HepG2 (cell line): ENCODE data around the gene PAMR1. TPM values are rescaled to one million over a fixed set of nuclear protein-coding genes. Genes with fewer than 3 reads are reported as not detected.

Source experiments
- ATAC-seq: fragments of 200-7000 bp; cut with Tn5 transposase; 3 replicates; pipeline ENCODE4 v1.9.1; 2020; ENCODE audit warnings: mild to moderate bottlenecking, moderate library complexity
- BruUV-seq: library from RNA; stranded (reverse); fragments of 400-500 nt; replicated peaks from 2 replicates; lab custom pipeline; 2021; lab: Mats Ljungman, UMichigan
- CTCF ChIA-PET: fragments of 300-600 bp; formaldehyde crosslinking; extraction: SDS; loops from one replicate; lab custom pipeline; 2021; ENCODE audit warnings: low total read pairs, inconsistent platforms, low intra/inter-chr PET ratio; lab: Yijun Ruan, JAX
- POLR2A ChIA-PET: fragments of 350-600 bp; sonication (Branson Sonifier 250); formaldehyde crosslinking; loops from one replicate; lab custom pipeline; 2020; ENCODE audit warnings: antibody characterized with exemption, inconsistent platforms; lab: Yijun Ruan, JAX
- DNase-seq: peaks from one replicate; pipeline ENCODE4 v3.0.0-alpha.2; 2015; ENCODE audit warnings: low spot score
- FAIRE-seq: peaks from 3 replicates; lab custom pipeline; 2011; peaks lifted over from hg19 to GRCh38; lab: Jason Lieb, UNC
- H2AFZ ChIP-seq: one replicate; pipeline ENCODE4 v1.6.1; 2011; ENCODE audit warnings: low read length, inconsistent platforms
- H3K27ac ChIP-seq: fragments of 300-600 bp; 3 replicates; pipeline ENCODE4 v1.8.0; 2011; ENCODE audit warnings: mixed run types, mild to moderate bottlenecking, mixed read lengths, low read length, inconsistent platforms; ENCODE audit not compliant: insufficient read depth; ENCODE audit errors: extremely low read length
- H3K27me3 ChIP-seq, 2 experiments: fragments of 200-600 bp in 1 of 2; 2 replicates in 1 of 2; 3 replicates in 1 of 2; pipeline versions ENCODE4 v1.6.0 to v1.8.0; 2011; ENCODE audit warnings: low read length in 2 of 2, mild to moderate bottlenecking in 2 of 2, moderate library complexity in 2 of 2, inconsistent platforms in 1 of 2; ENCODE audit not compliant: insufficient read depth in 2 of 2, control insufficient read depth in 1 of 2
- H3K36me3 ChIP-seq, 2 experiments: fragments of 200-600 bp in 1 of 2; replicated peaks in 1 of 2; 2 replicates in 1 of 2; 3 replicates in 1 of 2; pipeline versions ENCODE4 v1.5.1 to v1.8.0; 2011; ENCODE audit warnings: low read length in 2 of 2, inconsistent platforms in 1 of 2; ENCODE audit not compliant: insufficient read depth in 2 of 2, control insufficient read depth in 1 of 2
- H3K4me1 ChIP-seq: 2 replicates; pipeline ENCODE4 v1.5.1; 2012; ENCODE audit warnings: low read length, inconsistent platforms; ENCODE audit not compliant: insufficient read depth
- H3K4me2 ChIP-seq: 2 replicates; pipeline ENCODE4 v1.6.0; 2011; ENCODE audit warnings: low read depth, low read length, inconsistent platforms
- H3K4me3 ChIP-seq, 3 experiments: fragments of 200-600 bp in 1 of 3; sonication (generic), shearing (Covaris generic) in 1 of 3; replicated peaks in 1 of 3; 2 replicates each; pipeline ENCODE4 v1.5.1; 2011 to 2016; ENCODE audit warnings: low read length in 3 of 3, inconsistent platforms in 2 of 3, low read depth in 2 of 3, mild to moderate bottlenecking in 2 of 3, control low read depth in 1 of 3, mixed read lengths in 1 of 3; ENCODE audit not compliant: insufficient read depth in 1 of 3
- H3K79me2 ChIP-seq: one replicate; pipeline ENCODE4 v1.6.1; 2011; ENCODE audit warnings: low read length, inconsistent platforms; ENCODE audit not compliant: insufficient read depth
- H3K9ac ChIP-seq: 2 replicates; pipeline ENCODE4 v1.6.0; 2011; ENCODE audit warnings: mild to moderate bottlenecking, low read depth, low read length, inconsistent platforms; ENCODE audit not compliant: insufficient read depth
- H3K9me3 ChIP-seq: 2 replicates; pipeline ENCODE4 v1.5.1; 2012; ENCODE audit warnings: mild to moderate bottlenecking, low read length
- H4K20me1 ChIP-seq: 2 replicates; pipeline ENCODE4 v1.6.0; 2011; ENCODE audit warnings: inconsistent platforms, mild to moderate bottlenecking, low read length, moderate library complexity; ENCODE audit not compliant: insufficient read depth
- CSRNP1 ChIP-seq: sonication (generic); formaldehyde crosslinking; IDR thresholded peaks from 2 replicates; pipeline ENCODE4 v1.8.1; 2023; ENCODE audit warnings: mild to moderate bottlenecking, missing genetic modification reagents
- HOXA3 ChIP-seq: sonication (generic); formaldehyde crosslinking; IDR thresholded peaks from 2 replicates; pipeline ENCODE4 v1.5.0; 2020; ENCODE audit warnings: missing genetic modification reagents
- HOXD1 ChIP-seq: sonication (generic); formaldehyde crosslinking; IDR thresholded peaks from 2 replicates; pipeline ENCODE4 v1.5.0; 2020; ENCODE audit warnings: missing genetic modification reagents
- IKZF4 ChIP-seq: sonication (generic); formaldehyde crosslinking; IDR thresholded peaks from 2 replicates; pipeline ENCODE4 v1.5.1; 2020; ENCODE audit warnings: borderline replicate concordance, mild to moderate bottlenecking, low read depth, missing genetic modification reagents; ENCODE audit errors: not compliant biosample characterization
- ISX ChIP-seq: sonication (generic); formaldehyde crosslinking; conservative IDR thresholded peaks from 2 replicates; pipeline ENCODE4 v1.5.0; 2020; ENCODE audit warnings: missing genetic modification reagents
- MEF2D ChIP-seq: sonication (generic); formaldehyde crosslinking; IDR thresholded peaks from 2 replicates; pipeline ENCODE4 v1.5.1; 2020; ENCODE audit warnings: mild to moderate bottlenecking, missing genetic modification reagents
- PHF21A ChIP-seq: sonication (generic); formaldehyde crosslinking; IDR thresholded peaks from 2 replicates; pipeline ENCODE4 v1.5.0; 2020; ENCODE audit warnings: mild to moderate bottlenecking, missing genetic modification reagents
- SPEN ChIP-seq: sonication (generic); formaldehyde crosslinking; IDR thresholded peaks from 2 replicates; pipeline ENCODE4 v1.5.1; 2020; ENCODE audit warnings: low read depth, mild to moderate bottlenecking, missing genetic modification reagents
- ZBTB1 ChIP-seq: sonication (generic); formaldehyde crosslinking; IDR thresholded peaks from 2 replicates; pipeline ENCODE4 v1.4.0; 2020; ENCODE audit warnings: missing genetic modification reagents, borderline replicate concordance
- ZBTB37 ChIP-seq: sonication (generic); formaldehyde crosslinking; IDR thresholded peaks from 2 replicates; pipeline ENCODE4 v1.4.0; 2020; ENCODE audit warnings: mild to moderate bottlenecking, missing genetic modification reagents
- ZNF136 ChIP-seq: sonication (generic); formaldehyde crosslinking; IDR thresholded peaks from 2 replicates; pipeline ENCODE4 v1.8.1; 2022; ENCODE audit warnings: low read depth, mild to moderate bottlenecking, moderate library complexity, missing genetic modification reagents
- ZNF138 ChIP-seq: sonication (generic); formaldehyde crosslinking; IDR thresholded peaks from 2 replicates; pipeline ENCODE4 v1.5.0; 2020; ENCODE audit warnings: mild to moderate bottlenecking, low read depth, missing genetic modification reagents
- ZNF343 ChIP-seq: sonication (generic); formaldehyde crosslinking; IDR thresholded peaks from 2 replicates; pipeline ENCODE4 v1.4.0; 2020; ENCODE audit warnings: mild to moderate bottlenecking, missing genetic modification reagents
- ZNF549 ChIP-seq: sonication (generic); formaldehyde crosslinking; IDR thresholded peaks from 2 replicates; pipeline ENCODE4 v1.5.0; 2020; ENCODE audit warnings: missing genetic modification reagents
- WGBS: methylation state at CpG from one replicate; pipeline ENCODE4 v1.1.6; 2017; ENCODE audit warnings: low lambda C conversion rate; 5-methylcytosine and 5-hydroxymethylcytosine counted together
- in situ Hi-C: cut with HindIII; loops from 2 replicates; pipeline ENCODE4 v1.10.0; 2017; ENCODE audit warnings: low pct_unique_long_range_greater_than_20kb; ENCODE audit not compliant: extremely low pct_ligation_motif_present
- intact Hi-C: fragments of 100-400 bp; cut with micrococcal nuclease; formaldehyde crosslinking; loops from one replicate; pipeline ENCODE4 v1.10.0; 2022; ENCODE audit not compliant: unreplicated experiment
- polyA plus RNA-seq, 8 experiments: library from polyadenylated mRNA; depleted of rRNA in 3 of 8; stranded (reverse) in 7 of 8; unstranded in 1 of 8; fragments of >200 nt; fragmentation: Illumina TruSeq in 4 of 8; extraction: Trizol in 4 of 8; gene quantifications; 2 replicates each; pipeline versions ENCODE4 v1.2.1 to v1.2.3, GENCODE V29; 2011 to 2016; ENCODE audit warnings: low read depth in 4 of 8, missing spikeins in 1 of 8, mixed read lengths in 1 of 8; ENCODE audit not compliant: insufficient read depth in 1 of 8
- total RNA-seq, 5 experiments: library from RNA; depleted of rRNA; stranded (reverse); fragments of >200 nt; fragmentation: Illumina TruSeq; extraction: Trizol; gene quantifications; 2 replicates each; pipeline ENCODE4 v1.2.3, GENCODE V29; 2016; ENCODE audit warnings: low read depth in 1 of 5
- TF ChIP-seq, protein P1 (sequence below): IDR thresholded peaks from 2 replicates; pipeline ENCODE4 v1.6.1; 2016; ENCODE audit warnings: missing biosample characterization, missing genetic modification reagents, low read depth

The PAMR1 gene
- total and polyA plus RNA-seq, 2 of the 13 experiments (the other 11 are each of a cell fraction or from before 2014, with no cell fraction given): not detected

GRCh38 chr11:35458846-35459245 is 66.6 kb downstream of the PAMR1 start:
- BruUV-seq: no TSS peak

More at GRCh38 chr11:35458846-35459245, 66.6 kb downstream of the PAMR1 start:
- Histone ChIP-seq H3K27me3 (0 out of 5 replicates have a peak, but pooled peaks cover 0 to 7% of the 10 kb centered on the region in 2 experiments), H4K20me1 (no peaks in the 10 kb centered on the region), H3K4me1 (no peaks in the 10 kb centered on the region), H2AFZ (no peak overlapping the region), H3K9me3 (no peaks in the 10 kb centered on the region), H3K27ac (no peak overlapping the region), H3K4me2 (no peak overlapping the region), H3K36me3 (no peaks in the 10 kb centered on the region), H3K9ac (no peak overlapping the region), H3K4me3 (no peak overlapping the region), H3K79me2 (no peaks in the 10 kb centered on the region)
- POLR2A ChIA-PET: no interaction called here
- no peak for FAIRE-seq
- no peak for ATAC-seq
- in situ Hi-C loops (no loop called here), intact Hi-C loops (no loop called here)
- WGBS: 20% methylated on average over 3 of the region's 3 CpGs
- DNase-seq: no peak
- CTCF ChIA-PET: no interaction called here
- TF ChIP-seq HOXA3 (CRISPR knock-in tag) (no peak), ZNF343 (CRISPR knock-in tag) (no peak), ZNF138 (no peak), ZBTB1 (CRISPR knock-in tag) (no peak), HOXD1 (CRISPR knock-in tag) (no peak), PHF21A (CRISPR knock-in tag) (no peak), SPEN (CRISPR knock-in tag) (no peak), IKZF4 (CRISPR knock-in tag) (no peak), ZNF549 (CRISPR knock-in tag) (no peak), CSRNP1 (CRISPR knock-in tag) (no peak), ZNF136 (CRISPR knock-in tag) (no peak), ZBTB37 (no peak), ISX (CRISPR knock-in tag) (no peak), MEF2D (CRISPR knock-in tag) (no peak)
- TF ChIP-seq, protein P1, sequence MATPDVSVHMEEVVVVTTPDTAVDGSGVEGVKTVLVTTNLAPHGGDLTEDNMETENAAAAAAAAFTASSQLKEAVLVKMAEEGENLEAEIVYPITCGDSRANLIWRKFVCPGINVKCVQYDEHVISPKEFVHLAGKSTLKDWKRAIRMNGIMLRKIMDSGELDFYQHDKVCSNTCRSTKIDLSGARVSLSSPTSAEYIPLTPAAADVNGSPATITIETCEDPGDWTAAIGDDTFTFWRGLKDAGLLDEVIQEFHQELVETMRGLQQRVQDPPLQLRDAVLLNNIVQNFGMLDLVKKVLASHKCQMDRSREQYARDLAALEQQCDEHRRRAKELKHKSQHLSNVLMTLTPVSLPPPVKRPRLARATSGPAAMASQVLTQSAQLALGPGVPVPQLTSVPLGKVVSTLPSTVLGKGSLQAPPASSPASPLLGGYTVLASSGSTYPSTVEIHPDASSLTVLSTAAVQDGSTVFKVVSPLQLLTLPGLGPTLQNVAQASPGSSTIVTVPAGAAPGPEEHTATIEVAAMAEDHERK (CRISPR knock-in tag): no peak
